C4-2B (cell line): ENCODE measurements around the gene CRADD.

Experiments used
- H3K27ac ChIP-seq: fragments of 450-650 bp; 2 replicates; pipeline ENCODE4 v1.5.1; 2017
- ZFX ChIP-seq: fragments of 450-650 bp; IDR thresholded peaks from 2 replicates; pipeline ENCODE4 v1.6.1; 2017
- TF ChIP-seq, protein P1 (sequence below): fragments of 450-650 bp; conservative IDR thresholded peaks from 2 replicates; pipeline ENCODE4 v1.5.1; 2017; ENCODE audit warnings: mild to moderate bottlenecking

The CRADD gene

DNA sequence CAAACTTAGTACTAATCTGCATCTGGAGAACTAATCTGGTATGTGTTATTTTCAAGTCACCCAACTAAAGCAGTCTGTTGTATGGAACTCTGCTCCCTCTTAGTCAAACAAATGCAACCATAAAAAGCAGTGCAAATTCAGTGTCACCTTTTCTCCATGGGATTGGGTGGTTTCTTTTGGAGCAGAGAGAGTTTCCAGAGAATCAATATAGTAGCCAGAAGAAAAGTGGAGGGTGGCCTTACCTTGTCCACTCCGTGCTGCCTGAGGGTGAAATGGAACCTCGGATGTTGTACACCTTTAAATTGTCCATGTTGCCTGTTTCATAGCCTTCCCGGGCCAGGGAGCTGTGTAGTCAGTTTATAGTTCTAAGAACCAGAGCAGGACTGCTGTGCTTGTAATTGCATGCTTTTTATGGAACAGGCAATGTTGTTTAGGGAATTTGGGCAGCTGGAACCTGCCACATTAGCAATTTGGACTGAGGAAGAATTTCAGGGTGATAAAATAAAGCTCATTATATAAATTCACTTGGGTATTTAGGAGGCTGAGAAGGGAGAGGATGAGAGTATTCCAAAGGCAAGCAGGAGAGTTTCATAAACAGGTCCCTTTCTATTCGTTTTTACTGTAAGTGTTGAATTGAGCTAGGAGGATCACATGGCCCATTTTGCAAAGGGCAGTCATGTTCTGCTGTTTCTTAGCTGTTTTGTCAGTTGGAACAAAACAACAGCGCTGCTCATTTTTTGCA is 60.5 kb downstream of the CRADD start:
- TF ChIP-seq ZFX = no peak
- TF ChIP-seq, protein P1, sequence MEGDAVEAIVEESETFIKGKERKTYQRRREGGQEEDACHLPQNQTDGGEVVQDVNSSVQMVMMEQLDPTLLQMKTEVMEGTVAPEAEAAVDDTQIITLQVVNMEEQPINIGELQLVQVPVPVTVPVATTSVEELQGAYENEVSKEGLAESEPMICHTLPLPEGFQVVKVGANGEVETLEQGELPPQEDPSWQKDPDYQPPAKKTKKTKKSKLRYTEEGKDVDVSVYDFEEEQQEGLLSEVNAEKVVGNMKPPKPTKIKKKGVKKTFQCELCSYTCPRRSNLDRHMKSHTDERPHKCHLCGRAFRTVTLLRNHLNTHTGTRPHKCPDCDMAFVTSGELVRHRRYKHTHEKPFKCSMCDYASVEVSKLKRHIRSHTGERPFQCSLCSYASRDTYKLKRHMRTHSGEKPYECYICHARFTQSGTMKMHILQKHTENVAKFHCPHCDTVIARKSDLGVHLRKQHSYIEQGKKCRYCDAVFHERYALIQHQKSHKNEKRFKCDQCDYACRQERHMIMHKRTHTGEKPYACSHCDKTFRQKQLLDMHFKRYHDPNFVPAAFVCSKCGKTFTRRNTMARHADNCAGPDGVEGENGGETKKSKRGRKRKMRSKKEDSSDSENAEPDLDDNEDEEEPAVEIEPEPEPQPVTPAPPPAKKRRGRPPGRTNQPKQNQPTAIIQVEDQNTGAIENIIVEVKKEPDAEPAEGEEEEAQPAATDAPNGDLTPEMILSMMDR = no peak
- no peak overlapping the region for H3K27ac ChIP-seq

DNA sequence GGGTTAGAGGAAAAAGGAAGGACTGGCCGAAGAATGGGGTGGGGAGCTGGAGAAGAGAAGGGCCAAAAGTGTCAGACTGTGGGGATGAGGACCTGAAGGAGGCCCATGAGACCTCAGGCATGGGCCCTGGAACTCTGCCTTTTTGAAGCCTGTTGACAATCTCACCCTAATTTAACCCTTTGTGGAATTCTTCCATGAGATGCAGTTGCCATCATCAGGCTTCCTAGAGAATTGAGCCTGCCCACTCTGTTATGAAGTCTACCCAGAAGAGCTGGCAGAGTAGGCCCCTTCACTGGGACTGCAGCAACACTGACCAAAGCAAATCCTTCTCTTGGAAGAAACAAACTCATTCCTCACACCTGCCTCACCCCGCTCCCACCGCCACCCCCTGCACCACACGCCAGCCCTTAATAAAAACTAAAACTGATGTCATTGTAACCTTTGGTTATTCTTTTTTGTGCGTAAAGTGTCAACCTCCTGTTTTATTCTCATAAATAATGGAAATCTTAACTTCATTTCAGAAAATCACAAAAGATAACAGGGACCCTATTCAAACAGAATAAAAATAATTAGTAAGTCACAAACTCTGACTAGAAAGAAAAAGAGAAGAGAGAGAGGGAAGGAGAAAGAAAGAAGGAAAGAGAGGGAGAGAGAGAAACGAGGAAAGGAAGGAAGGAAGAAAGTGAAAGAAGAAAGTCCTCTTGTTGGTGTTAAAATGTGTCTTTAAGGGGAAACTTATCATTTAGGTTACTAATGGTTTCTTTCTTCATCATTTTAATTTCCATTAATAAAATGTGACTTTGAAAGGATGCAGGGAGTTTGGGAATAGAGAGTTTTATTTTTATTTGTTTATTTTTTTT is 61.3 kb downstream of the CRADD start:
- TF ChIP-seq ZFX = no peak
- TF ChIP-seq, protein P1 = no peak
- H3K27ac ChIP-seq = no peak overlapping the region

DNA sequence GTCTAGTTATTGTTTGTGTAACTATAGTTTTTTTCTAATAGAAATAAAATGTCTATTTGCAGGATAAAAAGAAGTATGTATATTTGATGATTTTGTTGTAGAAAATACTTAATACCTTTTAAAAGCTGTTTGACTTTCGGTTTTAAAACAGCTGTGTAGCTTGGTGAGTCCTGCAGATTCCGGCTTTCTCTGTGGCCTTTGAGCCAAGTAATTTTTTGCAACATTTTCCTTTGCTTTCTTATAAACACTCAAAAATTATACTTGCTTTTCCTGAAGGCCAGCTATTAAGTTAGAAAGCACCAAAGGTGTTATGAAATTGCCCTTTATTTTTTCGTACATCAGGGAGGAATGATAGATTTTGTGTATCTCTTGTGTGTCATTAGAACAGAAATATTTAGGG is 63.6 kb downstream of the CRADD start:
- no peak overlapping the region for H3K27ac ChIP-seq
- TF ChIP-seq, protein P1 = no peak
- TF ChIP-seq ZFX = no peak

DNA sequence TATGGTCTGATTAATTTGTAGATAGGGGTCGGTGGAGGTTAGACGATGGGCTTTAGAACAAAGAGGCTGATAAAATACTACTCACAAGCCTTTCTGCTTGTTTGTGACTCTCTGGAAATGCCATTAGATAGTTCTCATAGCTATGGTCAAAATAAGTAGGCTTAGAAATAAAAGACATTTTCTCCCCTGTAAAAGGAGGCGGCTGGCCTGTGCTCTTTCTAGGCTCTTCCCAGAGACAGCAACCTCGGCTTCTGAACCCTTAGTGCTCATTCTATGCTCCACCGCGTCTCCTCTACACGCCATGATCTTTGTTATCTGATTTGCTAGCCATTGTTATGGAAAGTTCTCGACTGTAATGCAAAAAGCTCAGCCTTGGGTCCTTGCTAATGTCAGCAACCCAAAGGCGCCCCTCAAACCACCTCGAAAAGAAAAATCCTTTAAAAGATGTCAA is 64.5 kb downstream of the CRADD start:
- TF ChIP-seq, protein P1 = no peak
- TF ChIP-seq ZFX = no peak
- H3K27ac ChIP-seq = peak overlapping the region; percentile 68

DNA sequence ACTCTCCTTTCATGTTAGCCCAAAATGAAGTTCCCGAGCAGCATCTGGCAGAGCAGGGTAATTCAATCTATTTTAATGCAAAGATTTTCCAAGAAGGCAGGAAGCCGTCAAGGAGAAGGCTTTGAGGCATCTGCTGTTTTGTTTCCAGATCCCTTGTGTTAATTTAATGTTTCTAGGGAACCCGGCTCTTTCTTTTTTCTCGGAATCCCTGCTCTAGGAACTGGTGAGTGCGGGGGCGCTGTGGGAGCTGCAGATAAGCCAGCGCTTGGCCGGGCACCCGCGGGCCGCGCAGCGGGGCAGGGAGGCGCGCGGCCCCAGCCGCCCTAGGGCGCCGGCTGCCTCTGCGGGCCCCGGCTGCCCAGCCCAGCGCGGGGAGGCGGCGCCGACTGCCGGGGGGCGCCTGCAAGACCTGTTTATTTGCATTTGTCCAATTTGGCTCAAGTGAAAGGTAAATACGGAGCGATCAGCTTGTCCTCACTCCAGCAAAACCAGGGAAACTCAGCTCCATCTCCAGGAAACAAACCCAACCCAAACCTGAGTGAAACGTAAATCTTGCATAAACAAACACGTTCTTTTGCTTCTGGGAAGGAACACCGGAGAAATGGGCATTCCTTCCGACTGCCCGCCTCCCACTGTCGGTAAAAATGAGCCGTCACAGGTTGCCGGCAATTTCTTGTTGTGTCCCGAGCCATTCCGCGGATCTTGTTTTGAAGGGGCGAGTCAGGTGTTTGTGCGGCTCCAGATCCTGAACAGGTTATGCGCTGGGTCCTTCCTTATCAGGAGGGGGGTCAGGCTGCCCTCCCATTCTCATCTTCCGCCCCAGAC is 65.1 kb downstream of the CRADD start:
- TF ChIP-seq, protein P1 = peak; percentile 68
- TF ChIP-seq ZFX = peak; percentile 24; the same call in 1 of the 2 replicates
- peak overlapping the region; percentile 68 for H3K27ac ChIP-seq

DNA sequence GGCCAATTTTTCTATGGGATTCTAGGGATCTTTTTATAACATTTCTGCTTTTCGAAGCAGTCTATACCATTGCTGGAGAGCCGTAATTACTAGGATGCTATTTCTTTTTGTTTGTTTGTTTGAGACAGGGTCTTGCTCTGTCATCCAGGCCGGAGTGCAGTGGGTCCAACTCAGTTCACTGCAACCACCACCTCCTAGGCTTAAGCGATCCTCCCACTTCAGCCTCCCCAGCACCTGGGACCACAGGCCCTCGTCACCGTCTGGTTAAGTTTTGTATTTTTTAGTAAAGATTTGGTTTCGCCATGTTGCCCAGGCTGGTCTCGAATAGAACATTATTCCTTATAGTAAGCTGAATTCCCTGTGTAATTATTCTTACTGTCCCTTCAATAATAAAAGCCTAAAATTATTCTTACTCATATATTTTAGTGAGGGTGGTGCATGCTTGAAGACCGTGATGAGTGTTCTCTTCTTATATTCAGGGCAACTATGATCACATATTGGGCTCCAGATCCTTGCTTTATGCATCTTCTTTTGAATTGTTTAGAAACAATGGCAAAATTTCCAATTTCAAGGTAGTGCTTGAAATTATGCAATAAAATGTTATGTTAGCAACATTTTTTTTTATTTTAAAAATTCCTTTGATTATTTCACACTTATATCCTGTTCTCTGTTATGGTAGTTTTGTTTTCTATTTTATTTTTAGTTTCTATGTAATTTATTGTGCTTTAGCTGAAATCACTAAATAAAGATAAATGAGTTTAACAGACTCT is 66.2 kb downstream of the CRADD start:
- no peak for TF ChIP-seq ZFX
- TF ChIP-seq, protein P1 = no peak
- peak overlapping the region; percentile 68 for H3K27ac ChIP-seq
